Measurements from ENCODE around the gene GRID1.

The GRID1 gene

DNA sequence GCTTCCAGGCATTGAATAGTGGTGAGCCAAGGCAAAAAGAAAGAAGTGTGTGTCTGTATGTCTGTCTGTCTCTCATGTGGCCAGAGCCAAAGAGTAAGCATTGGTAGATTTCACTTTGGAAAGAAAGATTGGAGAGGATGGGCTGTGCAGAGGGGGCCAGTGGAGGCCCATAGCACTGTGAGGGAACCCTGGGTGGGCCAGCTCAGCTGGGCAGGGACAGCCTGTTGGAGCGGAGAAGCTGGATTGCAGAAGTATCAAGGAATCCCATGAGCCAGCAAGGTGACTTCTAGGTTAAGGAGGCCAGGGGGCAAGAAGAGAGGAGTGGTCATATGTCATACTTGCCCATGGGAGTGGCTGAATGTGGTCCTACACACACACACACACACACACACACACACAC is 1.5 kb upstream of the GRID1 start:
- DNase-seq = no peak

DNA sequence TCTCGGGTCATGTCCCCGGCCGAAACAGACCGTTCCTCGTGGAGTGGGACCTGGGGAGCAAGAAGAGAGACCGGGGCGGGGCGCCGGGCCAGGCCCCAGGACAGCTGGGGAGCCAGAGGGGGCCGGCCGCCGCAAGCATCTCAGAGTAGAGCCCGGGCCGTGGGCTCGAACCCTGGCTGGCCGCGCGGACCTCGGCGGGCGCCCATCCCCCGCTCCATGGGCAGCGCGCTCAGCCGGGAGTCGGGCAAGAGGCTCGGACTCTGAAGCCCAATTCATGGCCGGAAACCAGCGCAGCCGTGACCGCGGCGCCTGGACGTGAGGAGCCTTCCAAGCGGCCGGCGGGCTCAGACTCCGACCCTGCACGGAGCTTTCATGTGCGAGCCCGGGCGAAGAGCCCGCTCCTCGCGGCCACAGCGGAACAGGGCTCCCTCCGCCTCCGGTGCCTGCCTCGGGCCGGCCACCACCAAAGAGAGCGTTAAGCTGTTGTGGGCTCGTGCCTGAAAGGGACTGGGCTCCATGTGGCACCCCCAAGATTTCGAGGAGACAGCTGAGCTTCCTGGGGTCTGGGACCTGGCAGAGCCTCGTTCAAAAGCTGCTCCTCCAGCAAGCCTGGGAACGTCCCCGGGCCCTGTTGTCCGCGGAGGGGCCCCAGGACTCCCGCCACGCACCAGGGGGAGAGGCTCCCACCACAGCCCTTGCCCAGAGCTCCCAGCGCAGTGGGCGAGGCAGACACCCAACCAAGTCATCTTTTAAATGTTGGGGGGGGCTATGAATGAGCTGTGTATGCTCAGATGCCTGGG is 757 bp upstream of the GRID1 start:
- no peak for DNase-seq

DNA sequence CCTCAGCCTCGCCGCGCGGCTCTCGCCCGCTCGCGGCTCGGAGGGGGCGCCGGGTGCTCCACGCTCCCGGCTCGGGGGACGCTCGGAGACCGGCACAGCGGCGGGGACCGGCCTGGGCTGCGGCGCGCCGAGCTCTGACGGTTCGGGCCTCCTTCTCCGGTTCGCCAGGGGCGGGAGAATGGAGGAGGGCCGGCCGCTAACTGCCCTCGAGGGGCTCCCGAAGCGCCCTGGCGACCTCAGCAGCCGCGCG is 232 bp upstream of the GRID1 start:
- DNase-seq = no peak

DNA sequence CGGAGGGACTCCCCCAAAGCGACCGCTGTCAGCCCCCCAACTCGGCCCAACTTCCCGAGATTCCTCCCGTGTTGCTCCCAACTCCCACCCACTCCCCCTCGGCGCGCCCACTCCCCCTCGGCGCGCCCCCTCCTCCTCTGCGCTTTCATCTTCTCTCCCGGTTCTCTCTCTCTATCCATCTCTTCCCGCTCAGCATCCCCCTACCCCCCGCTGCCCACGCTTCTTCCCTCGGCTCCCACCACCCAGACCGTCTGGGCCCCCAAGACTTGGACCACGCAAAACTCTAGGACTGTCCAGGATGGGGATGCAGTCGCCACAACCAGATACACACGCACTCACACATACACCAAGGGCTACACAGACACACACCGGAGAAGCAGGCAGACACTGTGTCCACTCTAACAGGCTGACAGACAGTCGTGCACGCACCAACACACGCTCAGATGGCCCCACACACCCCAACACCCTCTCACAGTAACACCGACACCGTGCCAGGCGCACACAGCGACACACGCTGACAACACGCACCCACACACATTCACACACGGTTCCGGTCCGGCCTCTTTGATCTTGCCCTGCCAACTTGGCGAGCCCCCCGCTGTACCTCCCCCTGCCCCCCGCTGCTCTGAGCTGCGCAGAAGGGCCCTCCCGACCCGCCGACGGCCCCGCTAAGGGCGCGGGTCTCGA is 1.1 kb downstream of the GRID1 start:
- no peak for DNase-seq

DNA sequence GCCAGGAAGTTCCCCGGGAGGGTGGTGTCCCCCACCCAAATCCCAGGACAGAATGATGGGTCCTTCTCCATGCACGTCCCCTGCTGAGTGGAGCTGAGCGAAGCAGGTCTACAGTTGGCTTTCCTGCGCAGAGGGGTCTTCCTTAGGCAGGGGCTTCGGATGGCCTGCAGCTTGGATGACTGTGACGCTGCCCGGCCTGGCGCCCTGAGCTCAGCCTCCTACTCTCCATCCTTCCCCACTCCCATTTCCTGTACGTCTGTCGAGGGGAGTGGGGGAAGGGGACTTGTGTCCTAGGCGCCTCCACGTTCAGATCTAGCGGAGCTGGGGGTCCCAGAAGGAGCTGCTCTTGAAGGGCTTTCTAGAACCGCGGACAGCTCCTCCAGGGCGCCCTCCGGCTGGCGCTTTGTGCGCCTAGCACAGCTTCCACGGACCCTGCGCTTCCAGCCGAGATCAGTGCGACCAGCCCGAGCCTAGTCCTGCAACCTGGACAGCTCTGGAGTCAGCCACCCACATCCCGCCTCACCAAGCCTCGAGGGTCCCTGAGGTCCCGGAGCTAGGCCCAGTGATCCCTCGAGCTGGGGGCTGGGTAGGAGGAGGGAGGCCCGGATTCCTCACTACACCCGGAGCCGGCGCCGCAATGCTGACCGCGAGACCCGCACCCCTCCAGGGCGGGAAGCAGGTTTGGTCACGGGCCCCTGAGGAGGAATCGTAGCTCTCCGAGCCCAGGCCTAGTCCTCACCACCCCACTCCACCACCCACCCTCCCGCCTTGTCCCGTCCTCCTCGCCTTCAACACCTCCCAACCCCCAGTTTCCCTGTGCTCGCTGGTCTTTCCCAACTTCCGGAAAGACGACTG is 1.9 kb downstream of the GRID1 start:
- DNase-seq = no peak

DNA sequence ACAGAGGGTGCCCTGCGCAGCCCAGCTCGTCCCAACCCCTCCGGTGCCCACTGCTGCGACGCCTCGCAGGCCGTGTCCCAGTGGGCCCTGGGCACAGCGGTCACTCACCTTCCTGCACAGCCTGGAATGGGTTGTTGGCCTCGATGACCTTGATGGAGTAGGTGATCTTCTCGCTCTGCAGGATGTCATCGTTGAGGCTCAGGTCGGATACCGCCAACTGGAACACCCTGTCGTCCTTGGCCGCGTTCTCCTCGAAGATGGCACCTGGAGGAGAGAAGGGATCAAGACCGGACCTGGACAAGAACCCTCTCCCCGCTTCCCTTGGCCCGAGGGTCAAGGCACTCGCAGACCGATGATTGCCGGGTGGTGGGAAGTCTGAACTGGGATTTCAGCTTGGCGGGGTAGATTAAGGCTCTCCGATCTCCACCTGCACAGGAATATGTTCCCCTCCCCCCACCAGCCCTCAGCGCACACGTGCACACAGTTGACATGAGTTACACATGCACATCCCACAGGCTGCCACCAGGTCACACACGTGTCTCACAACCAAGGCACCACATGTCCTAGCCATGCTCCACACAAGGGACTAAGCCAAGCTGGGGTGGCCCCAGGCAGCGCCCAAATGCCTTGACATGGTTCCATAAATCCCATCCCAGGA is 2.6 kb downstream of the GRID1 start:
- DNase-seq = no peak

DNA sequence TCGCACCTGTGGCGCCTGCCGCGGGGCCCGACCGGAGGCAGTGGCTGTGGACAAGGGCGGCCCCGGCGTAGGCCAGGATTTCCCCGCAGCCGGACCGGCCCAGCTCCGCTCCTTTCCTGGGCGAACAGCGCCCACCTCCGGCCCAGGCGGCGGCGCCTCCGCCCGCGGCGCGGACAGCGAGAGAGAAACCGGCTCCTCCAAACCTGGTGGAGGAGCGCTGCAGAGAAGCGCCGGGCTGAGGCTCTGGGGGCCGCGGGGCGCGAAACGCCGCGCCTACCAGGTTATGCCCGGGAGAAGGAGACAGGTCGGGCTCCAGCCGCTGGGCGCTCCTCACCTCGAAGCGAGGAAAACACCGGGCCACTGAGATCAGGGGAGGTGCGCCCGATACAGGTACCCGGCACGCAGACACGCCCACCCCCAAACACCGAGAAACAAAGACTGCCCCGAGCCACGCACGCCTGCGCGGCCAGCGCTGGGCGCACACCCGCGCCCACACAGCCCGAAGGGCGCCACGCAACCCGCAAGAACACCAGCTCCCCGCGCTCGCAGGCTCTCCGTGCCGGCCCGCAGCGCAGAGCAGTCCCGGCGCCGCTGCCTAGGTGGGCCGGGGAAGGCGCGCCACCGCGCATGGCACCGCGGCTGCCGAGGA is 3.3 kb downstream of the GRID1 start:
- DNase-seq = peak; percentile 53

DNA sequence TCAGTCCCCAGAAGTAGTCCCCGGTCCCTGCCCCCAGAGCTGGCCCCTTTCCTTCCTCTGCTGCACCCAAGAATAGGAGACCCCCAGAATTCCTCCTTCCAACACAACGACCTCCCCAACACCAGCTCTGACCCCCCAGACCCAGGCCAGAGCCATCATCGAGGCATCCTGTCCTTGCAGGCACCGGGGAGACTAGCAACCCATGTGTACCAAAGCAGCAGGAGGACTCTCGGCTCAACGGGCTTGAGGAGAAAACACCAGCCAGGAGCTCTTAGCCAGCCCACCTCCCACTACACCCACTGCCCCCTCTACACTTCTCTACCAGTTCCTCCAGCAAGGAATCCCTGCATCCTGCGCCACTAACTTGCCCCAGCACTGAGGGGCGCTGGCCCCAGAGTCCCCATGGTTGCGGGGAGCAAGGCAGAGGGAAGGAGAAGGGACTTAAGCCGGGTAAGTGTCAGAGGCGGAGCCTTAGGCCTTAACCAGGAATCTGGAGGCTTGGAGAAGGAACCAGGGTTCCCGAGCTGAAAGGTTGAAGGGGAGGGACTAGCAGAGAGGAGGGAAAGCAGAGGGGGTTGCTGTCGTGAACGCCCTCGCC is 3.9 kb downstream of the GRID1 start:
- DNase-seq = no peak

DNA sequence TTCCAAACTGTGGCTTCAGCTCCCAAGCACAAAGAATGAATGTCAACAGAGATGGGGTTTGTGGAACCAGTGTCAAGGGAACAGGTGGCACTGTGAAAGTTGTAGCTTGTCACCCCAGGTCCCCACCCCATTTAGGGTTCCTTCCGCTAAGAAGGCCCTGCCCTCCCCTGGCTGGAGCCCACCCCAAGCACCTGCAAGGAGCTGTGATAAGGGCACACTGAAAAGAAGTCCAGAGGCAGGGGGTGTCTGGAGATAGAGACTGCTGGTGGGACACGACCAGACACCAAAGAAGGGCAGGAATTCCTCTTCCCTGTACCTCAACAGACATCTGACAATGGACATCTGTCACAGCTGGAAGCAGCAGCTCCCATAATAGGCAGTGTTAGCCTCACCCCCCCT is 4.5 kb downstream of the GRID1 start:
- DNase-seq = no peak

DNA sequence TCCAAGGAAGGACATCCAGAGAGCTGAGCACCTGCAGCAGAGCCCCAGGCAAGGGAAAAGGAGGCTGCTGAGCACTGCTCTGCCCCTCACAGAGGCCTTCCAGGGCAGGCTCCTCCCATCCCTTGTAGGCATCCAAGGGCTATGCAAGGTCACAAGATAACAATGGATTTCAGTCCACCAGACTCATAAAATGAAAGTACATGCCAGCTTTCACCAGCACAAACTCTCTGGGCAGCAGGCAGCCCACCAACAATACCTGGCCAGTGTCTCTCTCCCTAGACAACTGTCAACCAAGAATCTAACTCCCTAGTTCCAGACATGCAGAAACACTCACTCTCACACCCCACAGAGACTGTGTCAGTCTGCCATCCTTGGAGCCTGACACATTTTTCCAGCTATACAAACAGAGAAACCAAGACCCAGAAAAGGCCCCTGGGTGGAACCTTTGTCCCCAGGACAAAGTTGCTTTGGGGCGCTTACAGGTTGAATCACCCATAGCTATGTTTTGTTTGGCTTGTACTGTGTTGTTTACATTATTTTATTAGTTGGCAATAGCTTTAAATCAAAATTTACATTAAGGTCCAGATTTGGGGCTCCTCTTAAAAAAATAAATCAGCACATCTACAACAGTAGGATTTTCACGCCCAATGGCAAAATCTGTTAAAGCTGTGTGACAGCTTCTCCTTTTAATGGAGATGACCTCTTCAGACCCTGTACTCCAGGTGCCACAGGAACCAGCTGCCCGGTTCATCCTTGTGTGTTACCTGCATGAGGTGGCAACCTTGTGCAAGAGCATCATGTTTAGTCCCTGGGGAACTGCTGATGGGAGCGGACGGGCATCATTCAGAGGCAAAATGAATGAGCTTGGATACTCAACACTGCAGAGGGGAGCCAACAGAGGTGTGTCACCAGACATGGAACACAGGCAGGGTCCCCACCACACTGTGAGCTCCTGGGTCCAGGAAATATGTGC is 5.2 kb downstream of the GRID1 start:
- no peak for DNase-seq

DNA sequence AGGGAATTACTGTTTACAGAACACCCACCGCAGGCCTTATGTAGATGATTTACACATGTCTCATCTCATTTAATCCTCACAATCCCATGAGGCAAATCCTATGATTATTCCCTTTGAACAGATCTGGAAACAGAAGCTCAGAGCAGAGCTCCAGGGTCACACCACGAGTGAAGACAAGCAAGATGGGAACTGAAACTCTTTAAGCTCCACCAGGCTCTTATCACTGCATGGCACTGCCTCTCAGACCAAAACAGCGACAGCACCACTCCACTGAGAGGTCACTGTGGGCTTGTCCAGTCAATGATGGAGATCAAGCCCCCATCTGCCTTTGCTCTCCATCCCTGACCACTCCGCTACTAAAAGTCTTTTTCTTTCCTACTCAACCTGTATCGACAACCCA is 5.9 kb downstream of the GRID1 start:
- DNase-seq = peak; percentile 14

DNA sequence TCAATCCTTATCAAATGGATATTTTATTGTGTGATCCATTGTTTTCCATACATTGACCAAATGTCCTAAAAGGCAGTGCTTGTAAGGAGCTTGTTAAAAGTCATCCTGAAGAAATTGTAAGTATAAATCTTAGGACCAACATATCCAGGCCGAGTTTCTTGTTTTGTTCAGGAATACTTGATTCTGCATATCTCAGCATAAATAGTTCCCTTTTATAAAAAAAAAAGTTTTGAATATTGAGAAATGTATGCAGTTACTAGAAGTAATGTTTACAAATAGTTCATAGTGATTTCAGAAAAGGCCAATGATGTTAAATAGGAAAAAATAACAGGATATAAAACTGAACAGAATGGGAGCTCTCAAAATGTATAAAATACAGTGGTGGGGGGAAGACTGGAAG is 6.6 kb downstream of the GRID1 start:
- peak; percentile 47 for DNase-seq

DNA sequence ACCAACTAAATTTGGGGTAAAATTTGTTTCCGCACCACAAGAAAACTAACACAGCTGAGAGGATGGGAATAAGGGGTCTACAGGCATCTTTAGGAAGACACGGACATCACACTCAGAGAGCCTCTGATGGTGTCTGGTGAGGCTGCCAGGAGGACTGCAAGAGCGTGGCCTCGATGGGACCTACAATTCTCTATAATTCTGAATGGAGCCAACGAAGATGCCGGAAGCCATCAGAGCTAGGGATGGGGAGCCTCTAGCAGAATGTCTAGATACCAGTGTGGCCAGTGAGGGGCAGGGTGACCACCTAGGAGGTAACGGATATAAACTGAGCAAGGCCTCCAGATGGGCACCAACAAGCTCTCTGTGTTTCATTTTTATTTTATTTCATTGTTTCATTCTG is 7.5 kb downstream of the GRID1 start:
- no peak for DNase-seq

DNA sequence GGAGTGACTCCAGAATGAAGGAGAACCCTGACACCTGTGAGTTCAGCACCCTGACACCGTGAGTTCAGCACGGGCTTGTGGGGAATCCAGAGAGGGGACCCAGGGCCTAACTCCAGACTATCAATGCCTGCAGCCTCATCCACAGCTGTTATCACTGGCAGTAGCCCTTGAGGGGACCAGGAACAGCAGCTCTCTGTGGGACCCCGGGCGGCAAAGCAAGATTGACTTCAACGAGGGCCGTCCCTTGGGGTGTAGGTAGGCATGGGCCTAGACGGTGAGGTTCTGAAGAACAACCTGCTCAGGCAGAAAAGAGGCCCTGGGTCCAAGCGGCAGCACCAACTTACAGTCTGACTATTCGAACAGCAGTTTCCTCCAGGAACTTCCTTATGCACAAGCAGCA is 8.9 kb downstream of the GRID1 start:
- no peak for DNase-seq

DNA sequence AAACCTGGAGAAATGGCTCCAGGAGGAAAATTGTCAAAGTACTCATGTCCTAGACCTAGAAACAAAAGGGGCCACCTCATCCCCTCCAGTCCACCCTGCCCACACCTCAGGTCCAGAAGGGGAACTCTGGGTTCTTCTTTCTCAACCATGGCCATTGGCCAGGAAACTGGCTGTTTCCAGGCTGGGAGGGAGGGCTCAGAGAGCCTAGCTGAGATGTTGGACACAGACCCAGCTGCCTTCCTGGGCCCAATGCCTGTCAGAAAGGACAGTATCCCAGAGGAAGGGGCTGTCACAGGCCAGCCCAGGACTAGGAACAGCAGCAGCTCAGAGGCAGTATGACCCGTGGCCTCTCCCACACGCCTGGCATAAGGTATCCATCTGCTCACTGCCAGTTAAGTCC is 9.6 kb downstream of the GRID1 start:
- peak; percentile 46 for DNase-seq

DNA sequence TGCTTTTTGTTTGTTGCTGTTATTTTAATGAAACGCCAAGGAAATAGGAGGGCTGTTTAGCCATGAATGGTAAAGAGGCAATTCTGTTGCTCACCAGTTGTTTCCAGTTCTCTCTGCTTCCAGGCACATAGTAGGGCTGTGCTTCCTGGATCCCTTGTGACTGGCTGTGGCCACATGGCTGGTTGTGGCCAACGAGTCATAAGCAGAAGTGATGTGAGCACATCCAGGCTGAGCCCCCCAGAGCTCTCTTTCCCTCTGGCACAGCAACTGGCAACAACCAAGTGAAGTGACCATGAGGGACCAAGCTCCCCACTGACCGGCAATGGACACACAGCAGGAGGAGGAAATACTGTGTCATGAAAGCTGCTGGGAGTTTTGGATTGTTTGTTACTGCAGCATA is 10.3 kb downstream of the GRID1 start:
- peak; percentile 17 for DNase-seq

DNA sequence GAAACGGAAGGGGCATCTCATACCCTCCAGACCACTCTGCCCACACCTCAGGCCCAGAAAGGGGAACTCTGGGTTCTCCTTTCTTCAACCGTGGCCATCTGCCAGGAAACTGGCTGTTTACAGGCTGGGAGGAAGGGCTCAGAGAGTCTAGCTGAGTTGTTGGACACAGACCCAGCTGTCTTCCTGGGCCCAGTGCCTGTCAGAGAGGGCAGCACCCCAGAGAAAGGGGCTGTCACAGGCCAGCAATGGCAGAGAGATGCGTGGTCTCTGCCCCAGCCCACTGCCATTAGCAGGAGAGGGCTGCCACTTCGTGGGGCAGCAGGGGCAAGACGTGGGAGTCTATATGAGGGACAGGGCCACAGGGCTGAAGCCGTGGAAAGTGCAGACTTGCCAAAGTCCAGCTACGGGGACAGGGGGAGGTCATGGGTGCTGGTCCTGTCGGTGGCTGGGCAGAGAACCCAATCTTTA is 11.0 kb downstream of the GRID1 start:
- peak; percentile 83 for DNase-seq

DNA sequence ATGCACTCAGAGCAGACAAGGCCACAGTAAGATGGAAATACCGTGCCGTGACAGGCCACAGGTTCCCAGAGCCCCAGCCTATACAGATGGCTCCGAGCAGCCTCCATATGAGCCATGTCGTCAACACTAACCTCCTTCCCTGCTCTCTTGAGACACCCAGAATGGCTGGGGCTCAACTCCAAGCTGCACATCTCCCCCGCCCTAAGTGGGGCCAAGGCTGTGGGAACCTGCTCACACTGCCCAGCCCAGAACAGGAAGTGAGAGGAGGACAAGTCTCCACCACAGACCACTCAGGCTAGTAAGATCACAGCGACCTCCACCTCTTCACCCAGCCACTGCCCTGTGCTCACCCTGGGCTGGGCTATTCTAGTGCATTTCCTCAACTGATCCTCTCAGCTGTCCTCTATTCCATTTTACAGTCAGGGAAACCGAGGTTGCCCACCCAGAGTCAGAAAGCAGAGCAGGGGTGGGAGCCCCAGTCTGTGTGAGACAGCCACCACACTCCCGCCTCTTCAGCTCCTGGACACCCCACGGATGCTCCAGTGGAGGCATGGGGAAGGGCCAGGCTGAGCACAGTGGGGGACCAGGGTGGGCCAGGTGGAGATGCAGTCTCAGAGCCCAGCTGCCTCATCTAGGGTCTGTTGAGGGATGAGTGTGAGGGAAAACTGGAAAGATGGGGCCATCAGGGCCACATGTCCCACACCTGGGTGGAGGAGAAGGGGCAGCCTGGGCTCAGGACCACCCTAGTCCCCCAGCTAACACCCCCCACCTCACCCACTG is 11.6 kb downstream of the GRID1 start:
- DNase-seq = peak; percentile 51

DNA sequence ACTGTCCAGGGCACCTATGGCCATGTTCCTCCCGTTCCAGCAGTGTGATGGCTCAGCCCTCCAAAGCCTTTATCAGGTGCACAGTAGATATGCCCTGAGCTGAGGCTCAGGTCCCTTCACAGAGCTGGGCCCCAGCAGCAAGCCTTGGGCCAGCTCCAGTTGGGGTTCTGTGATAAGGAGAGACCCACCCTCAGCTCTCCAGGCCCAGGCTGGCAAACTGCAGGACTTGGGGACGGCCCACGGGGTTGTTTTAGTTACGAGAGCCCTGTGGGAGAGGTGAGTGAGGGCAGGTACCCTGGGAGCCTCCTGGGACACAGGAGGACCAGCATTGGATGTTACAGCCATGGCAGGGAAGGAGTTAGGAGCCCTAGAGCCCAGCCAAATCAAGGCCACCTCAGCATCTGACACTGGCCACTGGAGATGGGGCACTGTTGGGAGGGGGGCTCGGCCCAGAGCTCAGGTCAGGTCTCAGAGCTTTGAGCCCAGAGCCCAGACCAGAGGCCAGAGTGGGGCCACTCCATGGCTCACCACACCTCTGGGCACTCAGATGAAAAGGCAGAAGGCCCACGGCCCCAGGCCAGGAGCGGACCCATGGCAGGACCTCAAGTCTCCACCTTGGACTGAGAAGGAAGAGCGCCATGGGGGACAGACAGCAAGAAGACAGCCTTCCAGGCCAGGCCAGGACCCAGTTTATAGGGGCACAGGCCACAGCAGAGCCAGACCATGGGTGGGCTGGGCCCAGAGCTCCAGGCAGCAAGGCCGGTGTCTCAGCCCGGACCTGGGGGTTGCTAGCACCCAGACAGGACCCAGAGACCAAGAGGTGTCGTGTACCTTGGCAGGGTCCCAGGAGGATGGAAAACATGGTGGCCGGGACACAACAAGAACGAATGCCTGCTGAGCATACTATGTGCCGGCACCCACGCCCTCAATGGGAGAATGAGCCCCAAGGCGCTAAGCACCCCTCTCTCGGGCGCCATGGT is 12.8 kb downstream of the GRID1 start:
- no peak for DNase-seq
